ENCODE data around the gene FLRT1.
A peak's percentile ranks its signal among the peaks of the same experiment; 100 is the strongest.

Gene FLRT1

GRCh38 chr11:64058494-64058893, 22.8 kb downstream of the FLRT1 start:
- in situ Hi-C loops (cut with HindIII; ENCODE audit: low sequenced_read_pairs) = no loop called here
- TF ChIP-seq CTCF (IDR thresholded peaks at IDR 0.05; ENCODE audit: low read depth, low read length) = no peak
- no peak for DNase-seq (ENCODE audit: low read depth, low spot score)
- H3K4me3 ChIP-seq (ENCODE audit: low read depth, low read length) = no peak overlapping the region

GRCh38 chr11:64059339-64060140, 23.8 kb downstream of the FLRT1 start:
- in situ Hi-C loops (cut with HindIII; ENCODE audit: low sequenced_read_pairs) = no loop called here
- H3K4me3 ChIP-seq (ENCODE audit: low read depth, low read length) = no peak overlapping the region
- no peak for TF ChIP-seq CTCF (IDR thresholded peaks at IDR 0.05; ENCODE audit: low read depth, low read length)
- no peak for DNase-seq (ENCODE audit: low read depth, low spot score)

- peak overlapping the region; percentile 35 for H3K4me3 ChIP-seq (ENCODE audit: low read depth, low read length)
- DNase-seq (ENCODE audit: low read depth, low spot score) = no peak
- no peak for TF ChIP-seq CTCF (IDR thresholded peaks at IDR 0.05; ENCODE audit: low read depth, low read length)
- in situ Hi-C loops (cut with HindIII; ENCODE audit: low sequenced_read_pairs) = no loop called here
These were observed 24.6 kb downstream of the FLRT1 start for GRCh38 chr11:64060263-64060860.

GRCh38 chr11:64060861-64061444, 25.2 kb downstream of the FLRT1 start:
- H3K4me3 ChIP-seq (ENCODE audit: low read depth, low read length) = peak overlapping the region; percentile 35
- DNase-seq (ENCODE audit: low read depth, low spot score) = peak; percentile 4
- in situ Hi-C loops (cut with HindIII; ENCODE audit: low sequenced_read_pairs) = no loop called here
- TF ChIP-seq CTCF (IDR thresholded peaks at IDR 0.05; ENCODE audit: low read depth, low read length) = no peak

- no peak for DNase-seq (ENCODE audit: low read depth, low spot score)
- in situ Hi-C loops (cut with HindIII; ENCODE audit: low sequenced_read_pairs) = no loop called here
- TF ChIP-seq CTCF (IDR thresholded peaks at IDR 0.05; ENCODE audit: low read depth, low read length) = no peak
- H3K4me3 ChIP-seq (ENCODE audit: low read depth, low read length) = no peak overlapping the region
These were observed 26.7 kb downstream of the FLRT1 start for GRCh38 chr11:64062185-64063039.

GRCh38 chr11:64063777-64064176, 28.0 kb downstream of the FLRT1 start:
- H3K4me3 ChIP-seq (ENCODE audit: low read depth, low read length) = no peak overlapping the region
- TF ChIP-seq CTCF (IDR thresholded peaks at IDR 0.05; ENCODE audit: low read depth, low read length) = no peak
- no peak for DNase-seq (ENCODE audit: low read depth, low spot score)
- in situ Hi-C loops (cut with HindIII; ENCODE audit: low sequenced_read_pairs) = no loop called here
